ENCODE measurements around the gene CD8B2.
"Not testable (repeated sequence)": the region's sequence is repeated elsewhere in the genome, so short reads cannot be mapped to it uniquely, and the experiment has no call there.

Gene CD8B2

GRCh38 chr2:106486551-106487385 is at the start of gene CD8B2:
Gene CD8B2, plus strand, starts transcription at chr2:106487364. Its CDS starts 63 bp downstream, at chr2:106487427.
- not testable (repeated sequence) for DNase-seq (ENCODE audit: low read depth)

DNA sequence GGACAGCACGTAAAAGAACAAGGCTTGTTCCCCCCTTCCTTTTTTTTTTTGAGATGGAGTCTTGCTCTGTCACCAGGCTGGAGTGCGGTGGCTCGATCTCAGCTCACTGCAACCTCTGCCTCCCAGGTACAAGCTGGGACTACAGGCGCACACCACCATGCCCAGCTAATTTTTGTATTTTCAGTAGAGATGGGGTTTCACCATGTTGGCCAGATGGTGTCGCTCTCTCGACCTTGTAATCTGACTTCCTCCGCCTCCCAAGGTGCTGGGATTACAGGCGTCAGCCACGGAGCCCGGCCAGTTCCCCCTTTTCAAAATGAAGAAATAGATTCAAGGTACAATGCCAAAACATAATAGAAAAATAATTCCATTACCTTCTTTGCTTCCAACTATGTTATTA is 25.3 kb upstream of the CD8B2 start:
- not testable (repeated sequence) for DNase-seq (ENCODE audit: low read depth)

DNA sequence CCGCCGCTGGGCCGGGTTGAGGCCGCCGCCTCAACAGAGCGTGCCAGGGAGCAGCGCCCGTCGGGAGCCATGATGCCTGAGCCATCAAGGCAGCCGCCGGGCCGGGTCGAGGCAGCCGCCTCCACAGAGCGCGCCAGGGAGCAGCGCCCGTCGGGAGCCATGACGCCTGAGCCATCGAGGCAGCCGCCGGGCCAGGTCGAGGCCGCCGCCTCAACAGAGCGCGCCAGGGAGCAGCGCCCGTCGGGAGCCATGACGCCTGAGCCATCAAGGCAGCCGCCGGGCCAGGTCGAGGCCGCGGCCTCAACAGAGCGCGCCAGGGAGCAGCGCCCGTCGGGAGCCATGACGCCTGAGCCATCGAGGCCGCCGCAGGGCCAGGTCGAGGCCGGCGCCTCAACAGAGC is 19.6 kb upstream of the CD8B2 start:
- DNase-seq (ENCODE audit: low read depth) = not testable (repeated sequence)

- DNase-seq (ENCODE audit: low read depth) = not testable (repeated sequence)
Observed at GRCh38 chr2:106468107-106468506, 19.1 kb upstream of the CD8B2 start, which contains the start of gene RGPD3. Gene RGPD3, minus strand, starts transcription at chr2:106468413. Its CDS starts 125 bp downstream, at chr2:106468288.

DNA sequence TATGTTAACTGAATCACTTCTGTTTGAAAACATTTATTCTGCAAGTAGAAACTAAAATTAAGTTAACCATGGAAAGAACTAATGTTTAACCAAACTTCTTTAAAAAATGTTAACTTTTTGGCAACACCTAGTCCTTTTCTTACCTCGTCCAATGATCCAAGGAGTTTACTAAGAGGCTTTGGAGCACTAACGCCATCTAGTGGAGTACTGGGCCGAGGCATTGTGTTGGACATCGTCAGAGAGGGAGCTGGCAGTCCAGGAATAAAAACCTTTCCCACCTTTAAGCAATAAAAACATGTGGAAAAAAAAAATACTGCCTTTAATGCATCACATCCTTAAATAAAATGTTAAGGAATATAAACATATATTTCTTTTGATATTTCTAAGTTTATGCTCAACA is 16.5 kb upstream of the CD8B2 start:
- not testable (repeated sequence) for DNase-seq (ENCODE audit: low read depth)

- DNase-seq (ENCODE audit: low read depth) = not testable (repeated sequence)
Observed at GRCh38 chr2:106477647-106478046, 9.5 kb upstream of the CD8B2 start.

- DNase-seq (ENCODE audit: low read depth) = not testable (repeated sequence)
Observed at GRCh38 chr2:106479563-106479962, 7.6 kb upstream of the CD8B2 start.

DNA sequence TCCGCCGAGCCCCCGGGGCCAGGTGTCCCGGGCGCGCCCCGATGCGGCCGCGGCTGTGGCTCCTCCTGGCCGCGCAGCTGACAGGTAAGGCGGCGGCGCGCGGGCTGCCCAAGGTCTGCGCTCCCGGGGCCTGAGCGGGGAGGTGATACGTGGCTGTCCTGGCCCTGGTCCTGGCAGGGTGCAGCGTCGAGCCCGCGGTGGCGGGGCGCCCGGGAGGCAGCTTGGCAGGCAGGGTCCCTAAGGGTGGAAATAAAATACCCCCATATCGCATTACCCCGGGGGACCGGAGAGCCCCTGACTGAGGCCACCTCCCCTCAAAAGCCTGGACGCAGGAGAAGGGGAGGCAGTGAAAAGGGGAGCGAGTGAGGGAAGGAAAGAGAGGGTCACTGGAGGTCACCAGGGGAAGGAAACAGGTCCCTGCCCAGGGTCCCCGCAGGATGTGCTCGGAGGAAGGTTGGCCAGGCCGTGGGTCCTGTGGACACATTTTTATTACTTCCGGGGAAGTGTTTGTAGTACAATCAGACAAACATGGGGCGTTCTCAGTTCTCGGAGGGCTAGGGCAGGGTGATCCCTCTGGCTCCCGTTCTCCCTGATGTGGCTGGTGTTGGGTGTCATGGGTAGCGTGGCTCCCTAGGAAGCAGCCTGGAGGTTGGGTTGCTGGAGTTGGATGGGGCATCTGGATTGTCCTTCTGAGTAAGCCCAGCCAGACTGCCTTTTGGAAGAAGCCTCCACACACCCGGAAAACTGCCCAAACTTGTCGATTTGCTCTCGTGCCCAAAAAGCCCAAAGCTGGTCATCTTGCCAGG is 425 bp downstream of the CD8B2 start:
- not testable (repeated sequence) for DNase-seq (ENCODE audit: low read depth)

DNA sequence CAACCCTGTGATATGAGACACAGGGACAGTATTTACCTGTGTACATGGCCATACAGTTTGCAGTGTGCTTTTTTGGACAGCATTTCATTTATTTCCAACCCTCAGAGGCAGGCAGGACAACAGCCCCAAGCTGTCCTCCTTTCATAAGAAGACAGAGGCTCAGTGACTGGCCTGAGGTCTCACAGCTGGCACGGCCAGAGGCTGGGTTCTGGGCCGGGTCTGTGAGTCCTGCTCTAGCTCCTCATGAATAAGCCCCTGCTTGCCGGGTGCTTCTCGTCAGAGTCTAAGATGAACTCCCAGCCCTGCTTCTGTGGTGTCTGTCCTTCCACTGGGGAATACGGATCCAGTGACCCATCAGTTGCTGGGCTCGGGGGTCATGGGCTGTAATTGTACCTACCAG is 2.5 kb downstream of the CD8B2 start:
- not testable (repeated sequence) for DNase-seq (ENCODE audit: low read depth)

DNA sequence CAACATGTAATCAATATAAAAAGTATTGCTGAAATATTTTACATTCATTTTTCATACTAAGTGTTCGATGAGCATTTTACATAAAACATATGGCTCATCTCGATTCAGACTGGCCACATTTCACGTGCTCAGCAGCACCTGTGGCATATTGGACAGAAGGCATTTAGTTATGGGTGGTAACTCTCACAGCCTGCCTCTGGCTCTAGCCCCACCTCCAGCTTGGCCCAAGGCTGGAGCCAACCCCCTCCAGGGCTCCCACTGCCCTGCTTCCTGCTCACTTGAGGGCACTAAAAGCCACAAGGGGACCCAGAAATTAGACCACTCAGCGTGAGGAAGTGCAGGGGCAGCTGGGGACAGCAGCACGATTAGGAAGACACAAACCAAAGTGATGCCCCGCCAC is 5.2 kb downstream of the CD8B2 start:
- DNase-seq (ENCODE audit: low read depth) = not testable (repeated sequence)

DNA sequence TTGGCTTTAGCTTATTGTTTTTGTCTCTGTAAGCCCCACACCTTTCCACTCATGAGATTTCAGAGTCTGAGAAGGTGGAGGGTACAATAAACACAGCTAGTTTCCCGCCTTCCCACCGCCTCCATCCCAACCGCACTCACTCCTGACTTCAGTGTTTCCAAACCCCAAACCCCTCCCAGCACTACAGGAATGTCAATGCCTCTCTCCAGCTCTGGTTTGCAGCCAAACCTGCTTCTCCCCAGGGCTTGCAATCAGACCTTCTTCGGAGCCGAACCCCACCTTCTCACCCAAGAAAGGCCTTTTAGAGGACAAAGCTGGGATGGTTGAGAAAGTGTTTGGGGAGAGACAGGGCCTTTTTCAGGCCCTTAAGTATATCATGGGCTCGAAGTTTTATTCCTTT is 5.7 kb downstream of the CD8B2 start:
- DNase-seq (ENCODE audit: low read depth) = not testable (repeated sequence)

- not testable (repeated sequence) for DNase-seq (ENCODE audit: low read depth)
Observed at GRCh38 chr2:106498549-106498948, 11.4 kb downstream of the CD8B2 start.

GRCh38 chr2:106500350-106500749 is 13.2 kb downstream of the CD8B2 start:
- not testable (repeated sequence) for DNase-seq (ENCODE audit: low read depth)

- not testable (repeated sequence) for DNase-seq (ENCODE audit: low read depth)
Observed at GRCh38 chr2:106502351-106502750, 15.2 kb downstream of the CD8B2 start.

GRCh38 chr2:106504192-106504591 is 17.0 kb downstream of the CD8B2 start:
- not testable (repeated sequence) for DNase-seq (ENCODE audit: low read depth)

- DNase-seq (ENCODE audit: low read depth) = not testable (repeated sequence)
Observed at GRCh38 chr2:106504787-106505186, 17.6 kb downstream of the CD8B2 start.

GRCh38 chr2:106506002-106506687 is 19.0 kb downstream of the CD8B2 start:
- not testable (repeated sequence) for DNase-seq (ENCODE audit: low read depth)

DNA sequence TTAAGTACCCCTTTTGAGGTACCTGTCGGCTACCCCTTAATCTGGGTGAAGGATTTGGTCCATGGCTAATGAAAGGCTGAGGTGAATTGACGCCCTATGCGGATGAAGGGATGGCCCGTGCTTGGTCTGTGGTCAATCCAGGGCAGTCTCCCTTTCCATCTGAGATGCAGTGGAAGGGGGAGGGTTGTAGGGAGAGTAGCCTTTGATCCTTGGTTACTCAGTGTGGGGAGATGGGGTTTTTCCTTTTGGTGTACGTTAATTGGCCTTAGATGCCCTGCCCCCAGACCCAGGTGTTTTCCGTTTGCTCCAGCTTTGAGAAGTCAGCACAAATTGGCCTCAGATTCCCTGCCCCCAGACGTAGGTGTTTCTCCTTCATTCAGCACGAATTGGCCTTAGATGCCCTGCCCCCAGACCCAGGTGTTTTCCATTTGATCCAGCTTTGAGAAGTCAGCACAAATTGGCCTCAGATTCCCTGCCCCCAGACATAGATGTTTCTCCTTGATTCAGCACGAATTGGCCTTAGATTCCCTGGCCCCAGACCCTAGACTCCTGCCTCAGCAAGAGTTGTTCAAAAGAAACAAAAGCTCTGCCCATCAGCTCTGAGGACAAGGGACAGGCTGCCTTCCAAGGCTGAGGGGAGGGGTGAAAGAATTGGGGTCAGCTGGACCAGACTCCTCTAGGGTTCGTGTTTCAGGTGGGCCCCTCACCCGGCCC is 21.7 kb downstream of the CD8B2 start:
- not testable (repeated sequence) for DNase-seq (ENCODE audit: low read depth)

DNA sequence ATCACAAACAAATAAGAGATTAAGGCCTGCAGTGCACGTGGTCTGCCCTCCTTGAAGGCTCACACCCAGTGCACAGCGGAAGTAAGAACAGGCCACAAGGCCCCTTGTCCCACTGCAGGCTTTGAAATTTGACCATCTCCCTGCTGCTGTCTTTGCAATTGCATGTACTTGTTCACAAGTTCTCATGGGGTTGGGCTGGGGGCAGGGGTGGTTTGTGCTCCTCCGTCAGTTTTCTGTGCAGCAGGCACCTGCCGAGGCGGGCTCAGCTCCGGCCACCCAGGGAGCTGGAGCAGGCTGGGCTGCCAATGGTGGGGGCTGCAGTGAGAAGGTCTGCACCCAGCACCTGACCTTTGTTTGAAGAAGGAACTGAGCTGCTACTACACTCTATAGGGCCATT is 22.2 kb downstream of the CD8B2 start:
- not testable (repeated sequence) for DNase-seq (ENCODE audit: low read depth)

- not testable (repeated sequence) for DNase-seq (ENCODE audit: low read depth)
Observed at GRCh38 chr2:106510791-106511190, 23.6 kb downstream of the CD8B2 start.

DNA sequence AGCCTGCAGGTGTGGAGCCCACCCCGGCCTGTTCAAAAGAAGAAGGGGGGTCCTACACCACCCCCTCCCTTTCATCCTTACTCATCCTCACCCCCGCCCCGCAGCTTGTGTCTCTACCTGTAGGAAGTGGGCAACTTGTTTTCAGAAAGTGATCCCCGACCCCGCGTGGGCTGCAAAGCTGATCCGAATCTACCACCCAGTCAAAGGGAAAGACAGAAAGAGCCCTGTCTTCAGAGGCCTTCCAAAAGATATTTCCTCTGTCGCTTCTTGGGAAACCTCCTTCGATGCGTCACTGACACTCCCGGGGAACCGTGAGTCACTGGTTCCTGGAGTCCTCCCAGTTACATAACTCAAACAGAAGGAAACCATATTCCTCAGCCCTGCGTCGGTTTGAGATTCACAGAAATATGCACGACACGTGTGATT is 24.3 kb downstream of the CD8B2 start:
- DNase-seq (ENCODE audit: low read depth) = peak; percentile 5

Measured in HS-27A (cell line).